ENCODE measurements around the gene PADI1.

The PADI1 gene

DNA sequence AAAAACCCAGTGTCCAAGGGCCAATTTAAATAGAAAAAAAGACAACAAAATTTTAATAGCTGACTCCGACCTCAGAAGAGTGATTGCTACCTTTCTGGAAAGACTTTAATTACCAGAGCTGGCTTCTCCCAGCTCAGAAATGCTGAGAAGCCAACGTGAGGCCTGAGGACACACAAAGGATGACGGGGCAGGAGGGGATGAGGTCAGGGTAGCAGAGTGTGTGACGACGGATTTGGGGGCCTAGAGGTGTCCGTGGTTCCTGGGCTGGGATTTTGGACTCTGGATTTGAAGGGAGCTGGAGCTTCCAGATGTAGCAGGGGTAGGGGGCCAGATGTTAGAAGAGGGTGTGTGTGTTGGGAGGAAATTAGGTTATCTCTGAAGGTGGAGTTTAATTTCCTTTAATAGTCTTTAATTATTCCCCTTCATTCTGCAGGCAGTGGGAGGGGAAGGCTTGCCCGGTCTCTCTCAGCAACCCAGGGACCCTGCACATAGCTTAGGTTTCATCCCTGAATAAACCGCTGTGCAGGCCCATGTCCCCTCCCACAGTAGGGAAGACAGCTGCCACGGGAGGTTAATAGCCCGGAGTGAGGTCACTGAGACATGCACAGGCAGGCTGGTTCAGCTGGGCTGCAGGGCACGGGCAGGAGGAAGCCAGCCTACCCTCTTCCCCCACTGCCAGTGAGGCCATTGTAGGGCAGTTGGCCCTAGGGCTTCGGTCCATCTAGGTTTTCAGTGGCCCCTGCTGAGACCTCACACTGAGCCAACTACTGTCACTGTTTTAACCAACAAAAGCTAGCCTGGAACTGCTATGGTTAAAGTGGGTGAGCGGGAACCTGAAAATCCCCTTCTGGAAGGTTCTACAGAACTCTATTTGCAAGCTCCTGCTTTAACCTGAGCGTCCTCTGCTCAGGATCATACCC is 40.2 kb downstream of the PADI1 start:
- no peak for DNase-seq (ENCODE audit: extremely low read depth, insufficient read length)
- H3K27me3 ChIP-seq (replicated peaks; ENCODE audit: control insufficient read depth, insufficient read depth, low read length), result no peaks in the 10 kb centered on the region
- H3K4me3 ChIP-seq (replicated peaks; ENCODE audit: low read depth, low read length), result no peak overlapping the region
- TF ChIP-seq, protein P1, sequence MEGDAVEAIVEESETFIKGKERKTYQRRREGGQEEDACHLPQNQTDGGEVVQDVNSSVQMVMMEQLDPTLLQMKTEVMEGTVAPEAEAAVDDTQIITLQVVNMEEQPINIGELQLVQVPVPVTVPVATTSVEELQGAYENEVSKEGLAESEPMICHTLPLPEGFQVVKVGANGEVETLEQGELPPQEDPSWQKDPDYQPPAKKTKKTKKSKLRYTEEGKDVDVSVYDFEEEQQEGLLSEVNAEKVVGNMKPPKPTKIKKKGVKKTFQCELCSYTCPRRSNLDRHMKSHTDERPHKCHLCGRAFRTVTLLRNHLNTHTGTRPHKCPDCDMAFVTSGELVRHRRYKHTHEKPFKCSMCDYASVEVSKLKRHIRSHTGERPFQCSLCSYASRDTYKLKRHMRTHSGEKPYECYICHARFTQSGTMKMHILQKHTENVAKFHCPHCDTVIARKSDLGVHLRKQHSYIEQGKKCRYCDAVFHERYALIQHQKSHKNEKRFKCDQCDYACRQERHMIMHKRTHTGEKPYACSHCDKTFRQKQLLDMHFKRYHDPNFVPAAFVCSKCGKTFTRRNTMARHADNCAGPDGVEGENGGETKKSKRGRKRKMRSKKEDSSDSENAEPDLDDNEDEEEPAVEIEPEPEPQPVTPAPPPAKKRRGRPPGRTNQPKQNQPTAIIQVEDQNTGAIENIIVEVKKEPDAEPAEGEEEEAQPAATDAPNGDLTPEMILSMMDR (IDR thresholded peaks at IDR 0.05; ENCODE audit: insufficient read depth, low read length, poor library complexity, severe bottlenecking), result no peak
- H3K36me3 ChIP-seq (ENCODE audit: control insufficient read depth, insufficient read depth, low read length), result no peaks in the 10 kb centered on the region

DNA sequence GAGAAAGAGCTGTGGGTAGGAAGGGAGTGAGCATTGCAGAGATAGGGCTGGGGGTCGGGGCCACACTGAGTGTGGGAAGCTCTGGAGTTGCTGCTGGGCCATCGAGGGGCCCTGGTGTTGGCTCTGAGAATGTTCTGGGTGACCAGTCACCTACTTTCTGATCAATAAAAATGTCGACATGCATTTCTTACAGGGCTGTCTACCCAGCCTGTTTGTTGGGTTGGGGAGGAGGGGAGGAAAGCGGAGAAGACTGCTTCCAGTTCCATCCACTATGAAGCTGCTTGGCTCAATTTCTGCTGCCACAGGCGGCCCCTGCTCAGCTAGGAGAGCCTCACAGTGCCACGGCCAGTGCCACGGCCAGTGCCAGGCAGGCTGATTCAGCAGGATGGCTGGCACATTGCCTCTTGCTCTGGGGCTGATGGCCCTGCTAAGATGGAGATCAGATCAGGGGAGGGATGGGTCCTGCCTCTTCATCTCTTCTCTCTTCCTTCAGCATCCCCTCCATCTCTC is 40.9 kb downstream of the PADI1 start:
- no peak for DNase-seq (ENCODE audit: extremely low read depth, insufficient read length)
- Histone ChIP-seq H3K36me3 (ENCODE audit: control insufficient read depth, insufficient read depth, low read length) (no peaks in the 10 kb centered on the region), H3K27me3 (replicated peaks; ENCODE audit: control insufficient read depth, insufficient read depth, low read length) (no peaks in the 10 kb centered on the region), H3K4me3 (replicated peaks; ENCODE audit: low read depth, low read length) (no peak overlapping the region)
- TF ChIP-seq, protein P1 (IDR thresholded peaks at IDR 0.05; ENCODE audit: insufficient read depth, low read length, poor library complexity, severe bottlenecking), result no peak

DNA sequence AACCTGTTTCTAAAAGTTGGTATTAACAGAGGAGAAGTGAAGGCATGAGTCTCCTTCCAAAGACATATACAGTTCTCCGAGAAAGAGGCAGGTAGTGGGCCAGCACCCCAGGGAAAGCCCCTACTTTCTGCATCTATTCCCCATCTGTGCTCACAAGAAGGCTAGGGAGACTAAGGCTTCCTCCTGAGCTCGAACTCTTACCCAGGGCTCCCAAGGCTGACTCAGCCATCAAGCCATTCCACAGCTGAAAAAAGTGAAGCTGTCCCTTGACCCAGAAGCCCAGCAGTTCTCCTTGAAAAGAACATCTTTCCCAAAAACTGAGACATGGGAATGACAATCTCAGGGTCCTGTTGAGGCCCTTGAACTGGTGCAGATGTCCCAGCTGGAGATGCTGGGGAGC is 42.0 kb downstream of the PADI1 start:
- TF ChIP-seq, protein P1 (IDR thresholded peaks at IDR 0.05; ENCODE audit: insufficient read depth, low read length, poor library complexity, severe bottlenecking), result no peak

DNA sequence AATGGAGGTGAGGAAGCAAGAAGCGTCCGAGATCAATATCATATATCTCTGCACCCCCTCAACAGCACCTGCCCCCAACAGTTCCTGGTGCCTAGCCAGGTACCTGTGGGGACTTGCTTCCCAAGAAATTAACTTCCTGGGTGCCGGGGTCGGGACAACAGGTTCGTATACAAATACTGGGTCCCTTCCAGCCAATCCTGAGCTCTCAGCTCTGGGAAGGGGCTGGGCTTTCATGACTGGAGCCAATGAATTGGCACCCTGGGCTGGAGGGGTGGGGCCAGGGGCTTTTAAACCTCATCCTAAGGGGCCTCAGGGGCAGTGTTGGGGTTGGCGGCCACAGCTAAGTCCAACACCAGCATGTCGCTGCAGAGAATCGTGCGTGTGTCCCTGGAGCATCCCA is 43.9 kb downstream of the PADI1 start, which contains the start of gene PADI3:
Gene PADI3 (plus strand): TSS at position 318 of the 400 bp plus-strand sequence. CDS start 40 bp downstream, at position 358.
- H3K27me3 ChIP-seq (replicated peaks; ENCODE audit: control insufficient read depth, insufficient read depth, low read length), result no peaks in the 10 kb centered on the region; the same call in 1 of the 2 replicates
- no peaks in the 10 kb centered on the region for H3K36me3 ChIP-seq (ENCODE audit: control insufficient read depth, insufficient read depth, low read length)
- H3K4me3 ChIP-seq (replicated peaks; ENCODE audit: low read depth, low read length), result no peak within 1 kb of the TSS
- DNase-seq (ENCODE audit: extremely low read depth, insufficient read length), result no peak
- TF ChIP-seq, protein P1 (IDR thresholded peaks at IDR 0.05; ENCODE audit: insufficient read depth, low read length, poor library complexity, severe bottlenecking), result no peak

More for the DNA sequence above, 42.0 kb downstream of the PADI1 start:
- Histone ChIP-seq H3K36me3 (ENCODE audit: control insufficient read depth, insufficient read depth, low read length) (no peaks in the 10 kb centered on the region), H3K27me3 (replicated peaks; ENCODE audit: control insufficient read depth, insufficient read depth, low read length) (no peaks in the 10 kb centered on the region), H3K4me3 (replicated peaks; ENCODE audit: low read depth, low read length) (no peak overlapping the region)
- DNase-seq (ENCODE audit: extremely low read depth, insufficient read length), result no peak

DNA sequence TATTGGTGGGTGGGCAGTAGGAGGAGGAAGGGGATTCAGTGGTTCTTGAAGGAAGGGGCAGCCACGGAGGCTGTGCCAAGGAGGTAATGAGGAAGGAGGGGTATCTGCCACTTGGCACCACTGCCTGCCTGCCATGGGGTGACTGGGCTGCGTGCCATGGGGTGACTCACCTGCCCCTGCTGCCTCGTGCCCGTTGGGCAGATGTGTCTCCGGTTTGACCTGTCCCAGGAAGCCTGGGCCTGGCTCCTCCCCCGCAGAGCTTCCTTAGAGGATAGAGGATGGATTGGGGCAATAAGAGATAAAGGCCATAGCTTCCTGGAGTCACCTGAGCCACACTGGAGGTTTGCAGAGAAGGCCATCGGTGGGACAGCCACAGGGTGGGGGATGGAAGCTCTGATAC is 45.7 kb downstream of the PADI1 start:
- Histone ChIP-seq H3K27me3 (replicated peaks; ENCODE audit: control insufficient read depth, insufficient read depth, low read length) (no peaks in the 10 kb centered on the region; the same call in 1 of the 2 replicates), H3K36me3 (ENCODE audit: control insufficient read depth, insufficient read depth, low read length) (no peaks in the 10 kb centered on the region), H3K4me3 (replicated peaks; ENCODE audit: low read depth, low read length) (no peak overlapping the region)
- TF ChIP-seq, protein P1 (IDR thresholded peaks at IDR 0.05; ENCODE audit: insufficient read depth, low read length, poor library complexity, severe bottlenecking), result no peak
- DNase-seq (ENCODE audit: extremely low read depth, insufficient read length), result no peak
